Measurements from ENCODE around the gene TRAPPC12. TPM values are rescaled to one million over a fixed set of nuclear protein-coding genes. Genes with fewer than 3 reads are reported as not detected.

TRAPPC12 gene
- total RNA-seq, 2 donors from 2014 or later, result 69.5 to 73.2 TPM

GRCh38 chr2:3466966-3467365 lies 87.5 kb downstream of the TRAPPC12 start:
- H3K36me3 ChIP-seq, result peaks cover 44% of the 10 kb centered on the region
- peaks cover 0 to 66% of the 10 kb centered on the region in 2 donors for H3K4me1 ChIP-seq
- H3K9me3 ChIP-seq, result no peaks in the 10 kb centered on the region
- no peak for TF ChIP-seq CTCF (IDR thresholded peaks at IDR 0.05)
- no peak for DNase-seq (ENCODE audit: low spot score)
- H3K27ac ChIP-seq, result peak overlapping the region; percentile 83 to 90
- no peaks in the 10 kb centered on the region for H3K27me3 ChIP-seq
- H3K4me3 ChIP-seq, result no peak overlapping the region

DNA sequence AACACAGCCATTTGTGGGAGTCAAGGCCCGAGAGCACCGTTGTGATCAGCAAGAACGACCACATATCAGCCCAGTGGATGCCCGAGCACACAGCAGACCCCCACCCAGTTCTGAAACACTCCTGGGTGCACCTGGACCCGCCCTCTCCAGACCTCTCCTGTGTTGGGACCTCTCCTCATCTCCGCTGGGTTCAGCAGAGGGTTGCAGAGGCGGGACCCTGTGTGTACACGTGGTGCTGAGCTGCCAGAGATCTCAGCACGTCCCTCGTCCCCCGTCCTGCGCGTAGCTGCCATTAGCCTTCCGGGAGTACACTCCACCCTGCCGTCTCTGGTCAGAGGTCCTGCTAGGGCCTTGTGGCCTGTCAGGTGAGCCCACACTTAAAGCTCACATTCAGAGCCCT lies 88.2 kb downstream of the TRAPPC12 start:
- TF ChIP-seq CTCF (IDR thresholded peaks at IDR 0.05), result no peak
- H3K27me3 ChIP-seq, result no peaks in the 10 kb centered on the region
- no peaks in the 10 kb centered on the region for H3K9me3 ChIP-seq
- no peak for DNase-seq (ENCODE audit: low spot score)
- peak overlapping the region; percentile 83 to 90 for H3K27ac ChIP-seq
- peaks cover 48% of the 10 kb centered on the region for H3K36me3 ChIP-seq
- no peak overlapping the region for H3K4me3 ChIP-seq
- H3K4me1 ChIP-seq, result peaks cover 0 to 69% of the 10 kb centered on the region in 2 donors

- peak overlapping the region; percentile 83 to 90 for H3K27ac ChIP-seq
- peaks cover 0 to 74% of the 10 kb centered on the region in 2 donors for H3K4me1 ChIP-seq
- no peak for DNase-seq (ENCODE audit: low spot score)
- H3K27me3 ChIP-seq, result no peaks in the 10 kb centered on the region
- TF ChIP-seq CTCF (IDR thresholded peaks at IDR 0.05), result no peak
- H3K4me3 ChIP-seq, result no peak overlapping the region
- peaks cover 51% of the 10 kb centered on the region for H3K36me3 ChIP-seq
- no peaks in the 10 kb centered on the region for H3K9me3 ChIP-seq
These were observed 88.9 kb downstream of the TRAPPC12 start for GRCh38 chr2:3468296-3468988.

GRCh38 chr2:3469486-3469885 lies 90.0 kb downstream of the TRAPPC12 start:
- no peak for TF ChIP-seq CTCF (IDR thresholded peaks at IDR 0.05)
- Histone ChIP-seq H3K27me3 (no peaks in the 10 kb centered on the region), H3K9me3 (no peaks in the 10 kb centered on the region), H3K27ac (peak overlapping the region; percentile 83 to 90), H3K36me3 (peaks cover 48% of the 10 kb centered on the region), H3K4me3 (no peak overlapping the region), H3K4me1 (peaks cover 0 to 74% of the 10 kb centered on the region in 2 donors)
- no peak for DNase-seq (ENCODE audit: low spot score)

GRCh38 chr2:3470166-3470651 lies 90.7 kb downstream of the TRAPPC12 start:
- peak overlapping the region; percentile 83 to 90 for H3K27ac ChIP-seq
- peaks cover 44% of the 10 kb centered on the region for H3K36me3 ChIP-seq
- peaks cover 0 to 67% of the 10 kb centered on the region in 2 donors for H3K4me1 ChIP-seq
- H3K4me3 ChIP-seq, result no peak overlapping the region
- no peak for TF ChIP-seq CTCF (IDR thresholded peaks at IDR 0.05)
- no peaks in the 10 kb centered on the region for H3K27me3 ChIP-seq
- peak; percentile 89 for DNase-seq (ENCODE audit: low spot score)
- no peaks in the 10 kb centered on the region for H3K9me3 ChIP-seq
